HG03280 (cell line): ENCODE data around the gene ERCC6.

Experiments used
- ATAC-seq: cut with Tn5 transposase; IDR thresholded peaks from one replicate; pipeline ENCODE4 v1.9.1; 2021; ENCODE audit warnings: mild to moderate bottlenecking, moderate library complexity; ENCODE audit not compliant: unreplicated experiment

The ERCC6 gene

GRCh38 chr10:49512121-49512809 lies 26.7 kb downstream of the ERCC6 start:
- no peak for ATAC-seq

- ATAC-seq = no peak
Observed at GRCh38 chr10:49509771-49510303, 29.1 kb downstream of the ERCC6 start.

GRCh38 chr10:49508654-49509053 lies 30.3 kb downstream of the ERCC6 start:
- ATAC-seq = no peak

GRCh38 chr10:49508249-49508648 lies 30.7 kb downstream of the ERCC6 start:
- ATAC-seq = no peak

- no peak for ATAC-seq
Observed at GRCh38 chr10:49505589-49505988, 33.3 kb downstream of the ERCC6 start.

- no peak for ATAC-seq
Observed at GRCh38 chr10:49505076-49505475, 33.8 kb downstream of the ERCC6 start.

GRCh38 chr10:49504528-49504927 lies 34.4 kb downstream of the ERCC6 start:
- ATAC-seq = no peak

GRCh38 chr10:49502358-49502757 lies 36.6 kb downstream of the ERCC6 start:
- no peak for ATAC-seq

GRCh38 chr10:49500412-49500811 lies 38.5 kb downstream of the ERCC6 start:
- no peak for ATAC-seq

GRCh38 chr10:49499305-49499851 lies 39.5 kb downstream of the ERCC6 start:
- ATAC-seq = no peak

GRCh38 chr10:49498425-49498824 lies 40.5 kb downstream of the ERCC6 start:
- no peak for ATAC-seq

GRCh38 chr10:49497358-49497757 lies 41.6 kb downstream of the ERCC6 start:
- ATAC-seq = no peak

- no peak for ATAC-seq
Observed at GRCh38 chr10:49488056-49488717, 50.7 kb downstream of the ERCC6 start.

GRCh38 chr10:49486738-49487137 lies 52.2 kb downstream of the ERCC6 start:
- no peak for ATAC-seq

GRCh38 chr10:49486009-49486408 lies 52.9 kb downstream of the ERCC6 start:
- ATAC-seq = no peak

- no peak for ATAC-seq
Observed at GRCh38 chr10:49484486-49485235, 54.3 kb downstream of the ERCC6 start.

- ATAC-seq = no peak
Observed at GRCh38 chr10:49478819-49479218, 60.1 kb downstream of the ERCC6 start.

- no peak for ATAC-seq
Observed at GRCh38 chr10:49474901-49475300, 64.0 kb downstream of the ERCC6 start.

GRCh38 chr10:49471532-49471931 lies 67.4 kb downstream of the ERCC6 start:
- no peak for ATAC-seq

- ATAC-seq = no peak
Observed at GRCh38 chr10:49465736-49466135, 73.2 kb downstream of the ERCC6 start.
